HG03439 (cell line): ENCODE results near the gene FGD1.
A peak's percentile ranks its signal among the peaks of the same experiment; 100 is the strongest.

Source experiments
- ATAC-seq: cut with Tn5 transposase; IDR thresholded peaks from one replicate; pipeline ENCODE4 v1.9.1; 2021; ENCODE audit warnings: mild to moderate bottlenecking, moderate library complexity; ENCODE audit not compliant: unreplicated experiment

FGD1 gene

DNA sequence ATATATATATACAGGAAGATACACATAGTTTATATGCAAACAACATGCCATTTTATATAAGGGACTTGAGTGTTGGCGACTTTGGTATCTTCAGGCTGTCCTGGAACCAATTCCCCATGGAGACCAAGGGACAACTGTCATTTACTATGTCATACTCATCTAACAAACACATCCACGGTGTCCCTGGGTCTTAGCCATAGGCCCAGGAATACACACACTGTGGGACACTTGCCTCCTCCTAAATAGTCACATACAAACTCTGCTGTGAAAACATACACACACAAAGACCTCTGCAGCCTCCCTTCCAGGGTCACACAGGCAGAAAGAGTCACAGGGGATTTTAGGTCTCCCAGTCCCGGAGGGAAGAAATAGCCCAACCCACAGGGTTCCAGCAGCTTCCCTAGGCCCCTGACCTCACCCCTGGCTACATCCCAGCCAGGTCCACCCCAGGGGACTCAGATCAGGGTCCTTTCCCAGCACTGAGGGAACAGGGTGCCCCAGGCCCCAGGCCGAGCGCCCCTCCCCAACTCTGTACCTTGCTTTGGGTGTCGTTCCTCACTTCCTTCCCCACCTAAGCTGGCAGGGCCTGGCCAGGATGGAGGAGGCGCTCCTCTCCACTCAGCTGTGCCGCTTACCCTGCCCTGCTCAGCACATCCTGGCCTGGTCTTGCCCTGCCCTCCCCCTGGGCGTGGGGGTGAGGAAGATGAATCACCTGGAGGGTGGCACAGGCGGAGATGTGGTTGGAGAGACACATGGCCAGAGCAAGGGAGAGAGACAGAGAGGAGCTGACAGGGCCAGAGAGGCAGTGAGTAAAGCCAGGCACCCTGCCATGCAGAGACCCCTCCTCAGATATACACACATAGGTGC, 21.8 kb downstream of the FGD1 start:
- ATAC-seq = no peak

DNA sequence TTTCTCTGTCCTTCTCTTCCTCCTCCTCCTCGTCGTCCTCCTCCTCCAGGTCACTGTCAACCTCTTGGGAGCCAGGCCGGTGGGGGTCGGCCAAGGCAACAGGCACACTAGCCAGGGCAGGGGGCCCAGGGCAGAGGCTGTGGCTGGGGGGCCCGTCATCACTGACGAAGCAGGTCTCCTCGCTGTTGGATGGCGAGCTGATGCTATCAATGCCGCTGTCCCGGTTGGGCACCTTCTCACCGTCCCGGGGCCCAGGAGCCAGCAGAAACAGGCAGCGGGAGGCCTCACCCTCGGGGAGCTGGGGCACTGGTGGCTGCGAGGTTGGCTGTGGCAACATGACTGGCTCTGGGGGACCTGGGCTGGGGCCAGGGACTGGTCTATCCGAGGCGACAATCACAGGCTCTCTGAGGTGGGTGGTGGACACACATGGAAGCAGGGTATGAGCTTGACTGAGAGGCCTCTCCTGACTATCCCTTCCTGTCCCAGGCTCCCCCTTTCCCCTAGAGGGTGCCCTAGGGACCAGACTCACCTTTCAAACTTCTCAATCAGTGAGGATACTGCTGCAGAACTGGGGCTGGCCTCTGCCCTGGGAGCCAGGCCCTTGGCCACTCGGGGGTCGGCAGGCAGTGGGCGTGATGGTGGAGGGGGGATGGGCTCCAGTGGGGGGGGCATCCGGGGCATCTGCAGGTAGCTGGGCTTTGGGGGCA, 25.8 kb downstream of the FGD1 start:
- ATAC-seq = no peak

DNA sequence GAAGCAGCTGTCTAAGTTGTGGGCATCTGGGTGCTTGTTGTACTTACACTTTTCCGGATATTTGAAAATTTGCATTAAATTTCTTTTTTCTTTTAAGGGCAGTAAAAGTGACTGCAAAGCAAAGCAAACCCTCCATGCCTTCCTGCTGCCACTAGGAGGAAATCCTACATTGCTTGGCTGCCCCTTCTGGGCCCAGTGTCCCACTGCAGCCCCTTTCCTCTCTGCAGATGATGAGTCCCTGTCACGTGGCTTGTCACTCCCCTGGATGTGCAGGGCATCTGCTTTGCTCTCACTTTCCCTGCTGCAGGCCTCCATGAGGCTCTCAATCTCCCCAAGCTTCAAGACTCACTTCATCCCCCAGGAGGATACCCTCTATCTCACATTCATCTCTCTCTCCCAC, 43.1 kb downstream of the FGD1 start:
- ATAC-seq = no peak

DNA sequence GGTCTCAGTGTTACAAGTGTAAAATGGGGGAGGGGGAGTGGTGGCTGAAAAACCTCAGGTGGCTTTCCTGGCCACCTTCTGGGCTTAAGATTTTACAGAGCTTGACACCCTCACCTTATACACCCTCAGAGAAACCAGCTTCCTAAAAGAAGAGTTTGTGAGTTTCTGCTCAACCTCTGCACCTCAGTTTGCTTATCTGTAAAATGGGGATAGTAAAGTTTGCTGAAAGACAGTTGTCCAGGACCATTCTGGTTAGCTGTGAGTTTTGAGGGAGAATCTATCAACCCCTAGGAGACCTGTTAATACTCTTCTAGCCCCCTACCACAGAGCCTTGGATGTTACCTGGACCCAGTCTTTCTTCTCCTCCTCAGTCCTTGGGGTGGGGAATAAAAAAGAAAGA, 46.1 kb downstream of the FGD1 start:
- no peak for ATAC-seq

DNA sequence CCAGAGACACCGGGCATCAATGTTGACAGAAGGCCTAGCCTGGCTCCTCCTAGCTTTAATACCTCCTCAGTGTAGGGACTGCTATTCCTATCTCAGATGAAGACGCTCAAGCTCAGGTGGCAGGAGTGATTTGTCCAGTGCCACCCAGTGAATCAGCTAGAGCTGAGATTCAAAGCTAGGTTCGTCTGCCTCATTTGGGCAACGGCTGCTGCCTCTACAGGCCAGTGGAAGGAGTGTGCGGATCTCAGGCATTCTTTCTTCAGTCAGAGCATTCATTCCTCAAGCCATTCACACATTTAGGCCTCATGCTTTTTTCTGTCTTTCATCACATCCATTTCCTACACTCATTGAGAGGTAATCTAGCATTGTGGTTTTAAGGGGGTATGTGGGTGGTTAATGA, 48.6 kb downstream of the FGD1 start:
- ATAC-seq = no peak

DNA sequence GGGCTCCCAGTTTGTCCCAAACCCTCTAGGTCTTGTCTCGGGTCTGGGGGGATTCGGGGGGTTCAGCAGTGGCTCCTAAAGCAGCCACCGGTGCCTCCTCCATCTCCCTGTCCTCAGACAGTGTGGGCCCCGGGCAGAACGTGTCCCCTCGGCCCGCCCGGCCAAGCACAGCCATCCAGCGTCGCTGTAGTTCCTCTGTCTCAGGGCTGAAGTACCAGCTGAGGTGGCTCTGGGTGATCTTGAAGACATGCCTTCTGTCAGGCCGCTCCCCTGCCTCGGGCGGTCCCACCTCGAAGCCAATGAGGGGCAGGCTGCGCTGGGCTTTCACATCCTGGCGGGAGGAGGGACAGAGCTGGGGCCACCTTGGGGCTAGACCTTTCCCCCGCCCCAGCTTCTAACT, 50.0 kb downstream of the FGD1 start:
- no peak for ATAC-seq

DNA sequence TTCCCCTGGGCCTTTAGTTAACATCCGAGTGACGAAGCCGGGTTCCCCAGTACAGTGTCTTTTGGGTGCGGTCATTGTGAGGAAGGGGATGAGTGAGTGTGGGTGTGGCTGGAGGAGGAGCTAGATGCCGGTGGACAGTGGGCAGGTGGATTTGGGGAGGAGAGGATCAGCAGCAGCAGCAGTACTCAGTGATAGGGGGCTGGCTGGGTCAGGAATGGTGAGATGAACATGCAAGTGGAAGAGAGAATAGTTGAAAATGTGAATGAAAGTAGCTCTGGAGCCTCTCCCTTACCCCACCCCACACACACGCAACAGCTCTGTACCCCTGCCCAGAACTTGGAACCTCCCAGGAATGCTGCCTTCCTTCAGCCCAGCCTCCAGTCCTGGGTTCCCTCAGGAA, 51.3 kb downstream of the FGD1 start:
- ATAC-seq = no peak

DNA sequence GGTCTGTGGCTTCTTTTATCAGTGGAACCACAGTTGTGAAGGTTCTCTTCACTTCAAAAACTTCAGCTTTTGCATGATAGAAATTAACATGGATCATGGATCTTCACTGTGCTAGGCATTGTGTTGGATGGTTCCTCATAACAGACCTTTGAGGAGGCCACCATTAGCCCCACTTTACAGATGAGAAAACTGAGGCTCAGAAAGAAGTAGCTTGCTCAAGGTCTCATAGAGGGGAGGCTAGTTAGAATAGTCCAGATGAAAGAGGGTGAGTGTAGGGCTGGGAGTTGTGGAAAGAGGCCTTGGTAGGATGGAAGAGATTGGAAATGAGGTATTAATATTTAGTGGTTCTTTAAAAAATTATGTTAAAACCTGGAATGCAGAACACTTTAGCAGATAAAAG, 53.2 kb downstream of the FGD1 start:
- no peak for ATAC-seq

DNA sequence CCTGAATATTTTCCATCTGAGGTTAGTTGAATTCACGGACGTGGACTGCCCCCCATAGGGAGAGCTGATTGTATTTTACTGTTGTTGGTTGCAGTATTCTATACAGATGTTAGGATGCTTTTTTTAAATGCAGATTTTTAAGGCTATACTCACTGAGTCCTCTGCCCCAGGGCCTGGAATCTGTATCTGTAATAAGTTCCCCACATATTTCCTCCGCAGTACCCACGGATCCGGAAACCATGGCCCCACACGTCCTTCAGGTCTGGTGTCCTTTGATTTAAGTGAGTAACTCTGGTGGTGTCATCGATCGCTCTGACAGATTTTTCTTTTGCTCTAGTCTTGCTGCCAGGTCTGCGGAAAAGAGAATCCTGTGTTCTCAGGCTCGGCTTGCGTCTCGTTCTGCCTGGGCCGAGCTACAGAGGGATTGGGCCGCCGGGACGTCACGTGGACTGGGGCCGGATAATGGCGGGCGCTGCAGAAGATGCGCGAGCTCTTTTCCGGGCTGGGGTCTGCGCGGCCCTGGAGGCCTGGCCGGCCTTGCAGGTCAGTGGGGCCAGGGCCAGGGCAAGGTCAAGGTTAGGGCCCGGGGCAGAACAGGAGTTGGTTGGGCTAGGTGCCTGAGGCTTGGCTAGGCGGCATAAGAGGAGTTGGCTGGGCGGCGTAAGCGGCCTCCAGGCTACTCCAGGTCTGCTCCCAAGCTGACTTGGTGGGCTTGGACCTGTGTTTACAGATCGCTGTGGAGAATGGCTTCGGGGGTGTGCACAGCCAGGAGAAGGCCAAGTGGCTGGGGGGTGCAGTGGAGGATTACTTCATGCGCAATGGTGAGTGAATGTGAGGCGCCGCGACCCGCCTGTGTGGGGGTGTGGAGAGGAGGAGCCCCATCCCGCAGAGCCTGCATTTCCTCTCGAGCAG, 55.8 kb downstream of the FGD1 start, which contains the start of gene TSR2:
Gene TSR2 (plus strand): TSS at position 445 of the 912 bp plus-strand sequence. CDS start 18 bp downstream, at position 463.
- peak; percentile 97 for ATAC-seq

DNA sequence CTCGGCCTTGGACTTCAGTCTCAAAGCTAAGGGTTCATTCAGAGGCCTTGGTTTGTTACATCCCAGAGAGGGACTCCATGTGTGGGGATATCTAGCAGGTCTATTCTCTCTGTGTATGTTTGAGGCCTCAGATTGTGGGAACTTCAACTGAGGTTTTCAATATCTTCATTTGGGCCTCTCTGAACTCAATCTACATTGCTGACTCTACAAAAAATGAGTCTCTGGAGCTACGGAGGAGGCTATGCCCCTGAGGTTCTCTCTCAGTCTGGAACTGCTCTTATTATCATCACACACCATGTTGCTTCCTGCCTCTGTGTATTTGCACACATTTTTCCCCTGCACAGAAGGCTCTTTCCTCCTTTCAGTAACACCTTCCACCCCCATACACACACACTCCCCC, 60.9 kb downstream of the FGD1 start:
- no peak for ATAC-seq

DNA sequence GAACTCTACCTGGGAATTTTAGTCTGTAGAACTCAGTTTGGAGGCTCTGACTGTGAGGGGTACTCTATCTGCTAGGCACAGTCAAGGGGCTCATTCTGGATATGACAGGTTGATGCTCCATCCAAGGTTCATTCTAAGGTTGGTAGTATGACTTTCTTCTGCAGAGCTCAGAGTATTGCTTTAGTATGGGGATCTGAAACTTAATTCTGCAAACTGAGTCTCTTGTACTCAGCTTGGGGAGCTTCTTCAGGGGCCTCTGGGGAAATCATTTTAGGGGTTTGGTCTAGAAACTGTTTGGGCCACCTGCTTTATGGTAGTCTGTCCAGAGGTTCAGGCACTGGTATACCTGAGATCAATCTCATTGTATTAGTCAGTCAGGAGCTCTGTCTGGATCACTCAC, 65.5 kb downstream of the FGD1 start:
- no peak for ATAC-seq

DNA sequence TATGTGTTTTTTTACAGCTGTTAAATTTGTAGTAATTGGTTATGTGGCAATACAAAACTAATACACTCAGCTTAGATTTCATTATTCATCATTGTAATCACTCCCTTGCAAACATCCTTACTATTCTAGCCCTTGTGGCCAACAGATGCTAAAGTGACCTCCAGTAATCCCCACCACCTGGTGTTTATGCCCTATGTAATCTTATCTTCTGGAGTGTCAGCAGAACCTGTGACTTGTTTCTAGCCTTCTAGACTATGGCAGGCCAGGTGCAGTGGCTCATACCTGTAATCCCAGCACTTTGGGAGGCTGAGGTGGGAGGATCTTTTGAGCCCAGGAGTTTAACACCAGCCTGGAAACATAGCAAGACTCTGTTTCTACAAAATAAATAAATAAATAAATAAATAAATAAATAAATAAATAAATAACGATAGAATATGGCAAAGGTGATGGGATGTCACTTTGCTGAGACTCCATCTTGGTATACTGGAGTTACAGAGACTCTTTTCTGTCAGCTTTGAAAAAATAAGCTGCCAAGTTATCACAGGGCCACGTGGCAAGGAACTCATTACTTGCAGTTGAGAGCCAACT, 68.1 kb downstream of the FGD1 start:
- ATAC-seq = no peak

DNA sequence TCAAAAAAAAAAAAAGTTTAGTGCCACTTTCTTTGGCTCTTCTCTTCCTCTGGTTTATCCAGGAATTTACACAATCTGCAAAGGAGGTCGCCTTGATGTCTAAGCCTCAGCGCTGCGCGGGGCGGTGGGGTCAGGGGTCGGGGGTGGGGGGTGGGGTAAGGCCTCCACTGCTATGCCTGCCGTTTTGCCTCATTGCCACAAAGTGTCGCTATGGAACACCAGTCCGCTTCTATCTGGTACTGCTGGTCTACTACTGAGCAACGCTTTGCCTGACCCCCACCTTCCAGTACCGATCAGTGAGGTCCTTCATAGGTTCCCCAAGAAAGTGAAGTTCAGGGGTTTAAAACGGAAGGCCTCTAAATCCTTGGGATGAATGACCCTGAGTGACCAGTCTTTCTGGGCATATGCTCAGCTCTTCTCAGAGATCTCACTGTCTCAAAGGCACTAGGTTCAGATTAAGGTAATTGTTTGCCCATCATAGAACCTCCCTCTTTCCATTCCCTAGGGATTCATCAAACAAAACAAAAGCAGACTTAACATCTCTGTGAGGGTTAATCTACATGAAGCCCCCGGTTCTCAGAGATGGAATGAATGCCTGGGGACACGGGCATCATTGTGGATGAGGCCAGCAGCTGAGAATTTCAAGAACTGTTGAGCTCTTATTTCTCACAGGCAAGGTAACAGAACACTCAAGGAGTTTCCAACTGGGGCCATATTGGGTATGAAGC, 72.7 kb downstream of the FGD1 start:
- ATAC-seq = no peak

DNA sequence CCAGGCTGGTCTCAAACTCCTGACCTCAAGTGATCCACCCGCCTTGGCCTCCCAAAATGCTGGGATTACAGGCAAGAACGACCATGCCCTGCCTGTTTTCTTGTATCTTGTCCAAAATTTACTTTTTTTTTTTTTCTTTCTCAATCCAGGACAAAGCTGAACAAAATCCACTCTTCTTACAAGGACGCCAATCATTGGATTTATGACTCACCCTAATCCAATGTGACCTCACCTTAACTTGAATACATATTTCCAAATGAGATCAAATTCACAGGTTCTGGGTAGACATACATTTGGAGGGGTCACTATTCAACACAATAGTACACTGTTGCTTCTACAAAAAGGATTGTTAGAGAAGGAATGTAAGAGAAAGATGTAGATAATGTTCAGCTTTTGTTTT, 73.9 kb downstream of the FGD1 start:
- ATAC-seq = no peak

DNA sequence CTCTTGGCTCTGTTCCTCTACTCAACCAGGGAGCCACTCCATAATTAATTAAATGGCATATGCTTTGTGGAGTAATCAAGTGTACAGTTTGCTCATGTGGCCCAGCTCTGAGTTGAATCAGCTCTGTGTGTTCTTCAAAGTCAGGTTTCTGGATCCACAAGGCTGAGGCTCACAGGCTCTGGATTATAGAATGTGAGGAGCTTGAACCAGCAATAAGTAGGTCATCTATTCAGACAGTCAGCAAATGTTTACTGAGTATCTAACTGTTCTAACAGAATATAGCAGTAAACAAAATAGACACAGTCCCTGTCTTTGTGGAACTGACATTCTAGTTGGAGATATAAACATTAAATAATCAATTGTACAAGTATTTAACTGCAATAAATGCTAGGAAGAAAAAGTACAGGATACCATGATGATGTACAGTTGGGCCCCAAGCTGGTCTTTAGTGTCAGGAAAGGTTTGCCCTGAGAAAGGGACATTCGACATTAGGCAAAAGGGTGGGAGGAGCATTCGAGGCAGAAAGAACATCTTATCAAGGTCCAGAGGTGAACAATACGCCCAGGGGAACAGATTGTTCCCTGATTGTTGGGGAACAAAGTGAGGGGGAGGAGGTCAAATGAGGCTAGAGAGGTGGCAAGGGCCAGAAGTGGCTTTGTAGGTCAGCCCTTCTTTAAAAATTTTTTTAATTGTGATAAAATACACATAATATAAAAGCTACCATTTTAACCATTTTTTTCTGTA, 76.3 kb downstream of the FGD1 start:
- ATAC-seq = no peak

DNA sequence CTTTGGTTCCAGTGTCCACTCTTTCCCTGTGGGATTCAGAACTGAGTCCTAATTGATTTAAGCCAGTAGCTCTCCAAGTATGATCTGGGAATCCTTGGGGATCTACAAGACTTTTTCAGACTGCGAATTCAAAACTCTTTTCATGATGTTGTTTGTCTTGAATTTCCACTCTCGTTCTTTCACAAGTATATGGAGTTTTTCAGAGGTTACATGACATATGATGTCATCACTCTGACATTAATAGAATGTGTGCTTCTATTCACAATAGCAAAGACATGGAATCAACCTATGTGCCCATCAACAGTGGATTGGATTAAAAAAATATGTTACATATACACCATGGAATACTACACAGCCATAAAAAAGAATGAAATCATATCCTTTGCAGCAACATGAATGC, 79.1 kb downstream of the FGD1 start:
- ATAC-seq = no peak

DNA sequence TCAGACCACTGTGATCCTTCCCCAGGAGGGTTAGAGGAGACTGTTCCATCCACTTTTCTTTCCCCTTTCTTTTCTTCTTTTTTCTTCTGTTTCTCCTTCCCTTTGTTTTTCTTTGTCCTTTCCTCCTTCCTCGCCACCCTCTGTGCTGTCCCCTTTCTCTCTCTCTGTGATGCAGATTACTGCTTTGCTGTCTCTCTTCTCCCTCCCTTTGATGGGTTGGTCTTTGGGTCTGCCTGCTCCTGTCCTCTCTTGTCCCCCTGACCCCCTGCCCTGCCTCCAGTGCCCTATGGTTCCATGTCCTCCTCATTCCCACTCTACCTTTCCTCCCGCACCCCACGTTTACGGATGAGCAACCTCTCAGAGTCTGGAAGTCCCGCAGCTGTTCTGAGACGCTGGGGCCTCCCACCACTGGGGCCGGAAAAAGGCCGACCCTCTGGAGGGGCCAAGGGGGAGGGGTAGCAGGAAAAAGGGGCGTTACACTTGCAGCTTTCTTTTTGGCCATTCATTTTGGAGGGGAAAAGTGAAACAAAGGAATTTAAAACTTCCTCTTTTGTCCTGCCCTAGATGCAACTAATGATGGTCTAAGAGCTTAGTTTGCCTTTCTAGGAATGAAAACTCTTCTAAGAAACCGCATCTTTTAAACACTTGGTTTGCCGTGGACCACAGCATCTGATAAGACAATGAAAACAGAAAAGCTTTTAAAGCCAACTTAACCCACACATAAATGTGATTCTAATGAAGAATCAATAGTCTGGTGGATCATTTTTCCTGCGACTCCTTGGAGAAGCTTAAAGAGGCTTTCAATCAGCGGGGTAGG, 80.3 kb downstream of the FGD1 start:
- ATAC-seq = no peak

DNA sequence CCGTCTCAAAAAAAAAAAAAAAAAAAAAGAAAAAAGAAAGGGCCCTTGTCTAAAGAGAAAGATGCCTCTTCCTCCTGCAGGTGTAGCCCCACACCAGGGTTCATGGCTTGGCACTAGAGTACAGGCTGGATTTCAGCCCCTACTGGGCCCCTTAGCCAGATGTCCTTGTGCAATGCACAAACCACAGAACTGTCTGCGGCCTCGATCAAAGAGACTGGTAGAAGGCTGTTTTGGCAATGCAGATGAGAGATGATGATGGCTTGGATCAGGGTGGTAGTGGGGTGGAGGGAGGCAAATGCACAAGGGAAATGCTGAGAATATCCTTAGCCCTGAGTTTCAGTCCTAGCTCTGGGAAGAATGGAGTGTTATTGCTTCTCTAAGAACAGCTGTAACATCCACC, 82.3 kb downstream of the FGD1 start:
- no peak for ATAC-seq

DNA sequence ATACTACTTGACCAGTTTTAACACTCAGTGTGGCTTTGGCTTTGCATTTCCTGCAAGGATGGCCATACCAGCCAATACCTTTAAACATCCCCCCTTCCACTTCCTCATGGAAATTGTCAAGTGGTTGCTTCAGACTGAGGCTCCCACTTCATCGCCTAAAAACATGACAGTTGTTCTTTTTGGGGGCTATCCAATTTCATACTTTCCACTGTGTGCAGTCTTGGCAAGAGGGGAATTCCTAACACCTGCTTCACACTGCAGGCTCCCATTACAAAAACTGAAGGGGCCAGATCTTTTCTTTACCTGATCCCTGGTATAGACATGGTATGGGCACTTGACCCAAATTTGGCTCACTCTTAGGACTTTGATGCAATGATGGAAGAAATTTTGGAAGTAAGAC, 84.3 kb downstream of the FGD1 start:
- ATAC-seq = no peak
